Hematopoietic multipotent progenitor cell treated with erythropoietin and hydrocortisone succinate and interleukin-3 and kit ligand, for 6 days (in vitro differentiated cells): ENCODE results near the gene PFKP.

ENCODE experiments used
- DNase-seq: peaks from one replicate; pipeline ENCODE4 v3.0.0-alpha.2; 2015

Gene PFKP

DNA sequence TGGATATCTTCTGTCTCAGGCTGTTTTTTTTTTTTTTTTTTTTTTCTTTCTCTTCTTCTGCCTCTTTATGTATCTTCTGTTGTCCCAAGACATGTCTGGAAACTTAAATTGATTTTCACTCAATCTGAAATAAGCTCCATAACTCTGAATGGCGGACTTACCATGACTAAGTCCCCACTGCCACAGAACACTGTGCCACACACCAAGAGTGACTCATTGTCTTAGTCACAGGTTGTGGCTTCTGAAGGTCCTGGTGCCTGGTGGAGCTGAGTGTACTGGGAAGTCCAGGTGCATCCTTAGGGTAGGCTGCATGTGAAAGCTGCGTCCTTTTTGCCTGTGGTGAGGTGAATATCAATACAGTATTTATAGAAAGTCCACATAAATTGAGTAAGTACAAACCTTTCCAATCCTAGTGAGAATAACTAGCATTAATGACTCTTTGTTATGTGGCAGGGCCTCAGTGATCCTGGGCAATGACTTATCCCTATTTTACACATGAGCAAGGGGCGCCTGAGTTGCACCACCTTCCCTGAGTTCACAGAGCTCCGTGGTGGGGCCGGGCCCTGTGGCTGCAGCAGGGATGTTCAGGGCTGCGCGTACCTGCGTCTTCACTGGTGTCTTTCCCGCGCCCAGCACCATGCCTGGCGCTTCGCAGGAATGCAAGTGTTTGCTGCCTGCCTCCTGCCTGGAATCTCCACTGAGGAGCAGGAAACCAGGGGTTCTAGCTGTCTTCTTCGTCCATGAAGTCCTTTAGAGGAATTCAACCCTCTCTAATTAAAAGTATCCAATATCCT, 4.3 kb downstream of the PFKP start:
- DNase-seq, result peak; percentile 32

DNA sequence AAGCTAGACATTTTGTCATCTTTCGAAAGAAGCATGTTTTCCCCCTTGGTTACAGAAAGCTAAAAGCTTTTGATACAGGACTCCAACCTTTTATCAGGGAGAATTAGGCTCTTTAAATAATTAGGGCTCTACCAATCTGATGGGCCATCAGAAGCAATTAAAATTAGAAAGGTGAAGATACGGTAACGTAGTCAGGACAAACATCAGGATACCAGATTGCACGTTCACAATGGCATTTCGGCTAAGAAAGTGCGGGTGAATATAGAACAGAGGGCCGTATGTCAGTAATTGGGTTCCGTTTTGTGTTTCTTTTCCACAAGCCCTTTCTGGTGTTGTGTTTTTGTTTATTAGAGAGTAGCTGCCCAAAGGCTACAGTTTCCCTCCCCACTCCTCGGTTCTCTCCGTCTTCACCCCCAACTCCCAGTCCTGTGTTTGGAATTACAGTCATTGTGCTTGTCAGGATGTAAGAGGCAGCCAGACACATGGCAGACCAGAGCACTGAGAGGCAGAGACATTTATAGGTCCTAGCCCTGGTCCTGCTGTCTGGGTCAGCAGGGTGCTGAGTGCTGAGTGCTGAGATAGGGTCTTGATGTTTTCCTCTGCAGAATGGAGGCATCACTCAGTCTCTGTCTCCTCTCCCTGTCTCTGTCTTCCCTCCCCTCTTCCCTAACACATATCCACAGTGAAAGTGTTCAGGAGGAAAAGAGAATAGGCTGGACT, 5.5 kb downstream of the PFKP start:
- no peak for DNase-seq

DNA sequence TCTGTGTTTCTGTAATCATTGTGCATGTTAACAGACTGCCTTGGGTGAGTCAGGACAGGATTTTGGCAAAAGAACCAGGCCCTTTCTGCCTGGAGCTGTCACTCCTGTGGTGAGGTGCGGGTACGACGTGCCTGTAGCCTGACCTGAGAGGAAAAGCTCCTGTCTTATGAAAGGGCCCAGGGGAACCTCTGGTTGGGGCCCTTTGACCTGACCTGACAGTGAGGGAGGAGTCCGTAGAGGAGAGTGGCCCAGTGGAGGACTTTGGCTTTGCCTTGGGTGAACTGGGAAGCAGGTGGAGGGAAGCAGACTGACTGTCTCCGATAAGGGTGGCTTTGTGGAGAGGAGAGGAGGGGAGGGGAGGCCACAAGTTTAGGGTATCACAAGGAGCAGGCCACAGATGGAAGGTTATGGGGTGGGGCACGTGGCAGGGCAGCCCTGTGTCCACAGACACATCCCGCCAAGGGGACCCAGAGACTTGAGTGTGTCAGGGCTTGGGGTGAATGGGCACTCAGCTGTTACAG, 6.9 kb downstream of the PFKP start:
- peak; percentile 30 for DNase-seq

DNA sequence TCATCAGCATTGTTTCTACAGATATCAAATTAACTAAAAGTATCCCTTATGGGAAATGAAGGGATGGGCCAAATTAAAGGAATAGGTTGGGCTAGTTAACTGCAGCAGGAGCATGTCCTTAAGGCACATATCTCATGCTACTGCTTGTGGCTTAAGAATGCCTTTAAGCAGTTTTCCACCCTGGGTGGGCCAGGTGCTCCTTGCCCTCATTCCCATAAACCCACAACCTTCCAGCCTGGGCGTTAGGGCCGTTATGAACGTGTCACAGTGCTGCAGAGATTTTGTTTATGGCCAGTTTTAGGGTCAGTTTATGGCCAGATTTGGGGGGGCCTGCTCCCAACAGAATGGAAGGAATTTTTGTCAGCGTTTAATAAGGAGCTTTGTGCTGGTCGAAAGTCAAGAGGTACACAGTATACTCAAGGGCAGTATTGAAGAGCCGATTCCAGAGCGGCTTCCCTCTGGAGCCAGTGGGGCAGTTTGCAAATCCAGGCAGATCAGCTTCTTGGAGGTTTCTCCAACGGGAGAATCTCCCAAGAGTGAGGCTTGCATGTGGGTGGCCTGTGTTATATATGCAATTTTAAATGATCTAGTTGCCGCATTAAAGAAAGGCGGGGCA, 7.7 kb downstream of the PFKP start:
- DNase-seq, result no peak

DNA sequence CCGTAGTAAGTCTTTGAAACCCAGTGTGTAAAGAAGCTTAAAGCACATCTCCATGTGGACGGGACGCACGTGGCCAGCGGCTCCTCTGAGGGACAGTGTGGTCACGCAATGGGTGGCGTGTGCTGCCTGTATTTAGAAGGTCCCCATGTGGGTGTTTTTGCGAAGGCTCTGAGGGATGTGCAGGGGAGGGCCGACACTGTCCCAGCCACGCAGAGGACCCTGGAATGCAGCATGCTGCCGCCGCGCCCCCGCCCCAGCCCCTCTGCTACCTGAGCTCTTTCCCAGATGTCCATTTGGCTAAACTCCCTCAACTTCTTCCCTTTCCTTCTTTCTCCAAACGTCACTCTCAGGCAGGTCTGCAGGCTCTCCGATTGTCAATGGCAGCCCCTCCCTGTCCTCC, 8.8 kb downstream of the PFKP start:
- DNase-seq, result no peak

DNA sequence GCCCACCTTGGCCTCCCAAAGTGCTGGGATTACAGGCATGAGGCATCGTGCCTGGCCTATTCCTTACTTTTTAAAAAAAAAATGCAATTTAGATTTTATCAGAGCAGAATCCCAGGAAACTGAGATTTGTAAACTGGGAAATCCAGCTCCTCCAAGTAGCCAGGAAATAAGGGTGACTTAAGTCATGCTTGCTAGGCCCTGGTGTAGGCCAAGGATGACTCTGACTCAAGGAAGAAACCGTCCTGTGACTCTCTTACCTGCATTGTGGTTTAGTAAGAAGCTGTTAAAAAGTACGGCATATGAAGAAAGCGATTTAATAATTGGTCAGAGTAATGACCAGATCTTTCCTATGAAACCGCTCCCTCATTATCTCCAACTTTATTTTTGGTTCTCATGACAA, 10.2 kb downstream of the PFKP start:
- no peak for DNase-seq

DNA sequence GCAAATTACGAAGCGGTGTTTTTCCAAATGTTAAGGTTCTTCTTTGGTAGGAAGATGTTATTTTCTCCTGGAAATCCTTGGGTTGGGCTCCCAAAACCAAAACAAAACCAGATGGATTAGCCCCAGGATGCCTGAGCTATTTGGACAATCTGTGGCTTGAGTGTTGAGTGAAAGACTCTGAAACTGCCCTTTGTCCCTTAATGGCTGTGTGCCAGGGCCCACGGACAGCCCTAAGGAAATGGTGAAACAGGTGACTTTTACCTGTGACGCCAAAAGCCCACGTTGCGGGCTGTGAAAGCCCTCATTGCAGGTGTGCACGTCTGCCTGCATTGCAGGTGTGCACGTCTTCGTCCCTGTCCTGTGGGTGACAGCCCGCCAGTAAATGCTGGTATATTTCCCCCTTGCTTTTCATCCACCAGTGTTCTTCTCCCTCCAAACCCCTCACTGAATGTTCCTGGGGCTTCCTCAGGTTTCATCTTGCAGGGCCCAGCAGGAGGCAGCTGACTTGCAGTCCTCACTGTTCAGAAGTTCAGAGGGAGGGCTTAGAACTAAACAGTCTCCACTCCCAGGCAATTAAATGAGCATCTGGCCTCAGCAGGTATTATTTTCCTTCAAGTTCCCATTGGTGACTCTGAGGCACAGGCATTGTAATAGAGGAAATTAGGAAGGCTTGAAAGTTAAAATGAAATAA, 10.7 kb downstream of the PFKP start:
- no peak for DNase-seq

DNA sequence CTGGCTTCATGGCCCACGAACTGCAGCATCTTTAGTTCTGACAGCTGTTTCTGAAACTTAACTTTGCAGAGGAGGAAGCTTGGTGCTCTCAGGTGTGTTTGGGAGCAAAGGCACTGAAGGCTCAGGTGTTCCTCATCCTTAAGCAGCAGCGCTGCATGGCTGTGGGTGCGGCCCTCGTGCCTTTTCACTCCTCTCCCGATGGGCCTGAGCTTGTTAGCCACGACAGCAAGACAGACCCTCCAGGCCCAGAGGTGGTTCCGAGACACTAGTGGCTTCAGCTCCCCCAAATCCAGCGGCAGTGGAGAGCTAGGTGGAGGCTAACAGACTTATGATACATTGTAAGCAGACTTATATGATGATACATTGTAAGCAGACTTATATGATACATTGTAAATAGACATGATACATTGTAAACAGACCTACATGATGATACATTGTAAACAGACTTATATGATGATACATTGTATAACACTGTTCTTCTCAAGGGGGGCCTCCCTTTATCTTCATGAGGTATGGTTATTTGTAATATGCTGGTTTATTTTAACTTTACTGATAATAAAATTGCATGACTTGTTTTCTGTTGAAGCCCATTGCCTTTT, 14.1 kb downstream of the PFKP start:
- no peak for DNase-seq

DNA sequence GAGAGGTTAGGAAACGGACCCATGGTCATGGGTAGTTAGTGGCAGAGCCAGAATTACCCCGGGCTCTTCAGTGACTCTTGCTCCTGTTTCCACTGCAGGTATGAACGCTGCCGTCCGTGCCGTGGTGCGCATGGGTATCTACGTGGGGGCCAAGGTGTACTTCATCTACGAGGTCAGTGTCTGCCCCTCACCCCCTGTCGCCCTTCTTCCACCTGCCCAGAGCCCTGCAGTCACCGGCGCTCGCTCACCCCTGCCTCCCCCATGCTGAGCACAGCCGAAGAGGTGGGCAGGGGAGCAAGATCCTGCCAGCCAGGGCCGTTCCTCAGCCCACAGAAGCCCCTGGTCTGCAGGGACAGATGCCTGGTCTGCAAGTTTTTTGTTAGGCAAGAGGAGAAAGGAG, 14.9 kb downstream of the PFKP start:
- no peak for DNase-seq

DNA sequence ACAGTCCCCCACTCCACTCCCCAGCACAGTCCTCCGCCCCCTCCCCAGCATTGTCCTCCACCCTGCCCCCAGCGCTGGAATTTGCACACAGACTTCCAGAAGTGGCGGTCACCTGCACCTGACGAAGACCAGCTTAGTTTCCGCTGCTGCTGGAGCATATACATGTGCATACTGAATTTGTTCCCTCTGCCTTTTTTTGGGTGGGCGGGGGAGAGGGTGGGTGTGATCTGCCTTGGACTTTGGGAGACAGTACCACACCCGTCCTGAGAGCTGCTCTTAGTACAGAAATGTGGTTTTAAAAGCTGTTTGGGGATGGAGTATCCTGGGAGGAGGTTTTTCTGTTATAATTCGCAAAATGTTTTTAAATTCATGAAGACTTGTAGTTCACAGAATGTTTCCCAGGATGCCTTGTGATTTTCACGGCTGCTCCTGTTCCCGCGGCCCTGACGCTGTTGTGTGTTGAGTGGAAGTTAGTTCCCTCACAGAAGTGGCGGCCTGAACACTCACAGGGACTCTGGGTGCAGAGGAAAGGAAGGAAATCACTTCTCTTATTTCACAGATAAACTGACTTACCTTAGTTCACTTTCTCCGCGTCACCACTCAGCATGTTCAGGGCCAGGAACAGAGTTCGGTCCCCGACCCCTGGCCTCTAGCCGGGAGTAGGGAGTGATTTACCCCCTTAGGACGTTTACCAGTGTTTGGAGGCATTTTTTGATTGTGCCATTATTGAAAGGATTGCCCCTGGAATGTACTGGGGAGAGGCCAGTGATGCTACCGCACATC, 18.6 kb downstream of the PFKP start:
- peak; percentile 39 for DNase-seq

DNA sequence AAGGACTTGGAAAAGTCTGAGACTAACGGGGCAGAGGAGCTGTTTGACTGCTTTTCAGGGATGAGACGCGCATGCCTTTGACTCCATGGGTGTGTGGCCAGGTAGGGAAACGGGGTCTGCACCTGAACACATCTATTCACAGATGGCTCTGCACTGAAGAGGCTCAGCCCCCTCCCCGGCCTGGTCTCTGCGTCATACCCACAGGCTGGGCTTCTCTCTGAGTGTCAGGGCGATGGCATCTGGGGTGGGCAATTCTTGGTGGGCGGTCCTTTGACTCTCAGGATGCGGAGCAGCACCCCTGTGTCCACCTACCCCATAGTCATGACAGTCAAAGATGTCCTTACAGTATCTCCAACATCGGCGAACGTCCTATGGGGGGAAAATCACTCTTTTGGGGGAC, 23.0 kb downstream of the PFKP start:
- no peak for DNase-seq

DNA sequence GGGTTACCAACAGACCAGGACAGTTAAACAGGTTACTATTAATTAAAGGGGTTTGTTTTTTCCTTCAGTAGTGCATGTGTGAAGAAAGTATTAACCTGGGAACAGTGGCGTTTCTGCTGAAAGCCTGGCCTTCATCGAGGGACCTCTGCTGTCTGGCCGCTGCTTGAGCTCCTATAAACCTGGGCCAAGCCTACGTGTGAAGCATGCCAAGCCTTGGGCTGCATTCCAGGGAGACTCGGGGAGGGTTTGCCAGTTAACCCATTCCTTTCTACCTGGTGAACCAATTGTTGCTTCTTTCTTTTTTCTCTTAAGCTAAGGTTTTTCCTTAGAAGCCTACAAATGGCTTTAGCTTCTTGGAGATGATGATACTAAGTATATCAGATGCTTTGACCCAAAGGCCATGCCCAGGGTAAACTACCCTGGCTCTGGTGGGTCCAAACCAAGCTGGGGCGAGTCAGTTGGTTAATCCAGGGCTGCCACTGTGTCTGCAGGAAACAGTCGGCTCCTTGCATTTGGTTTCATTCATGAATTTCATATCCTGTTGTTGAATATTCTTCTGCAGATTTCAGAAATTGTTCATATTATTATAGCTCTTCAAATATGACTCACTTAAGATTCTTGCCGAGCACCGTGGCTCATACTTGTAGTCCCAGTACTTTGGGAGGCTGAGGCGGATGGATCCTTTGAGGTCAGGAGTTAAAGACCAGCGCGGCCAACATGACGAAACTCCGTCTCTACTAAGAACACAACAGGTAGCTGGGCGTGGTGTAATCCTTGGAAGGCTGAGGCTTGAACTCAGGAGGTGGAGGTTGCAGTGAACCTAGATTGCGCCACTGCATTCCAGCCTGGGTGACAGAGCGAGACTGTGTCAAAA, 23.8 kb downstream of the PFKP start:
- no peak for DNase-seq

DNA sequence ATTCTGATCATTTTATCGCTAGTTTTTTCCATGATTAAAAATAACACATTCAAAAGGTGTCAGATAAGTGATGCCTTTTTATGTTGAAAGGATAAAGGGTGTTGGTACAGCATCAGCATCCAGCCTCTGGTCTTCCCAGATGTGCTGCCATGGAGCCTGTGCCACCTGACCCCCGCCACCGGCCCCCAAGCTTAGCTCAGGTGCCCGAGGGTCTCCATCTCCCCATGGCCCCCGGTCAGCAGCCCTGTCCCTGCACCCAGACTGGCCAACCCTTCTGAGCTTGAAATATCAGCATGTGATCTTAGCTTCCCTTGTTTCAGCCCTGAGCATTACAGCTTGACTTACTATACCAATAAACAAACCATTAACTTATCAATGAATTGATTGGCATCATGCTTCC, 24.6 kb downstream of the PFKP start:
- DNase-seq, result no peak

DNA sequence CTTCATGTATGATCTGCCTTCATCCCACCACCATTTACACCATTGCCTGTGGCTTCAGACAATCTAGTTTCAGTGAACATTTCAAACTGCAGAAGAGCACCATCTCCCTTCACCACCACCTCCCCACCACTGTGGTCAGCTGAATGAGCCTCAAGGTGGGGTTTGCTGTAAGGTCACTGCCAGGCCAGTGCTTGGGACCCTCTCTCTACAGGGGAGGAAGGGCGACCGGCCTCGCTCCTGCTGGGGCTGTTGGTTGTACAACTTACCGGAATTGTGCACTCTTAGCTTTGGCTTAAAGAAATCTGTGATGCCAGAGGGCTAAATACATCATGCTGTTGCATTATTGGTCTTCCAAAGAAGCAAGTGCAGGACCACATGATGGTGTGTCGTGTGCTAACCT, 26.6 kb downstream of the PFKP start:
- DNase-seq, result no peak

DNA sequence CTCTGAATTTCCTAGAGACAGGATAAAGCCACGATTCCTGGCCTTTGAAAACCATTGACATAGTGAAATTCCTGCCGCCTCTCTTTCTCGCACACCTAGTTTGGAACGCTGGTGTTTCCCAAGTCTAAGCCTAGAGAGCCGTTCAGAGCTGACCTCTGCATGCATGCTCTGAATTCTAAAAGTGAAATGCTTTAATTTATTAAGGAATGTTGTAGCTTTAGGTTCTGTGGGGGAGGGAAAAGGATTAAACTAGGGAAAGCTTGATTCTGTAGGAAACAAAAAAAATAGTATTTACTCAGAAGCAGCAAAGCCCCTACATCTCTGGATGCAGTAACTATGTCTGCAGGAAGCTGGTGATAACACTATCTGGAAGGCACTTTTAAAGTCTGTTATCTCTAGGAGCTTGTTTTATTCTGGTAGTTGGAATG, 27.3 kb downstream of the PFKP start:
- peak; percentile 54 for DNase-seq

DNA sequence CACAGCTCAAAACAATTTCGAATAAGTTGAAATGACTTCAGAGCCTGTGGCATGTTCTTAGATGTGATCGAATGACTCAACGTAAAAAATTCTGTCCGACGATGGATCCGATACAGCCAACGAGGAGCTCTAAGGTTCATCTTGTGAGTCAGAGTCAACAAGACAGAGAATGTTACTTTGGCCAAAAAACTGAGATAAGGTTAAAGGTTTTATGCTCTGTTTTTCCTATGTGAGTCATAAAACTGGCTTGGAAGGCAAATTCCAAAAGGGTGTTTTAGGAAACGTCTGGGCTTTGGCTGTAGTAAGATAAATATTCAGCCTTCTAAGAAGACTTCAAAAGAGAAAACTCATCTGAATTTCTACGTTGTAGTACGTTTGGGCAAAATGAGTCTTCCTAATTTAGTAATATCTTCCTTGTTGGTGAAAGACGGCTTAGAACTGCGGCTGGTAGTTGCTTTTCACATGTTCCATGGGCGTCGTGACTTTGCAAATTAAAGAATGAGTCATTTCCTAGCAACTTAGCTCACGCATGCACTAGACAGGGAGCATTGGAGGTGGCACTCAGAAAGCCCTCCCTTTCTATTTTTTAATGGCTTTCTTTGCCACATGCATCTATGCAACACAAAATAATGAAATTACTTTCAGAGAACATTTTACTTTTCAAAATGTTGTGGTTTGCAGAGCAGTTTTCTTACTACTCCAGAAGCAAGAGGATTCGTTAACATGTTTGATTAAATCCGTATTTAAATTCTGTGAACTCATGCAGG, 28.2 kb downstream of the PFKP start:
- peak; percentile 96 for DNase-seq

DNA sequence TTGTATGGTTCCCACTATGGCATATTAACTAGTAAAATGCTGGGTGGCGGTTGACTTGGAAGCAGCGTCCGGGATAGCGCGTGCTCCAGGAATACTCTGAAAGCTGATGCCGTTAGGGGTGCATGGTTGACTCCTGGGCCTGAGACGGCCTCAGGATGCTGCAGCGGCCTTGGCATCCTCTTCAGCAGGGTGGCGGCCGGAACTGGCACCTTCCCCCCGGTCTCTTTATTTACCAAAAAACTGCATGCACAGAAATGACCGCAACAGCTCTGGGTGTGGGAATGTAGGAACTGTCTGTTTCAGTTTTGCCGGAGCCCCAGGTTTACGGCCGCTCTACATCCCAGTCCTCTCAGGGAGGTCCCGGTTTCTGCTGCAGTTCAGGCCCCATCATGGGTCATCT, 28.8 kb downstream of the PFKP start:
- DNase-seq, result peak; percentile 55

DNA sequence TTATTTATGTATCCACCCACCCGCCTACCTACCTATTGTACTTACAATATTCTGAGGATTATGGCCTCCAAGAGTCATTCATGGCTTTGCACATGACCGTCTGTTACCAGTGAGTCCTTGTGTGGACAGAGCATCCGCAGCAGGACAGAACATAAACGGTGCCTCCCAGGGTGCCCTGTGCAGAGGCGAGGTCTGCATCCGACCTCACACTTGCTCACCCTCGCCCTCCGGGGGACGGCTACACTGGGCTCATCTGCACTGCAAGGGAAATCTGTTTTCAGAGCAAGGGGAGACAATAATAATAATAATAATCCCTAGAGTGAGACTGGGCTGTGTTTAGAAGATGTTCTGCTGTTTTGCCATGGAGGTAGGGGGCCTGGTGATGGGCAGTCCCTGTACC, 29.8 kb downstream of the PFKP start:
- DNase-seq, result no peak

DNA sequence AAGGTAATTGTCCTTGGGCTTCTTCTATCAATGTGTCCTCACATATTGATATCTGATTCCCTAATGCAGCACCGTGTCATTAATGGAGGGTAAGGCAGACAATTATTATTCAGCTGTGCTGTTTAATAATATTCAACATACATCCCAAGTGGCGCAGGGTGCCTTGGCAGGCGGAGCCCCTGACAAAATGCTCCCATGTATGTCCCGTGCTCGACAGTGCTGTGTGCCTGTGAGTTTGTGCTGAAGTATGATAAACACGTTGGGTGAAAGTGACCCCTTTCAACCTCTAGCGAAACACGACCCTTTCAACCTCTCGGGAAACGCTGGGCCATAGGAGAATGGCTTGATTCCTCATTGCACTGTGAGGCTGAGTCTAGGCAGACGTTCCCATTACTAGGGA, 31.3 kb downstream of the PFKP start:
- DNase-seq, result no peak
